Adipose tissue (tissue), 3 donors: Measurements from ENCODE around the gene ARL15. TPM values are rescaled to one million over a fixed set of nuclear protein-coding genes. Genes with fewer than 3 reads are reported as not detected.
"Not testable (repeated sequence)": the region's sequence is repeated elsewhere in the genome, so short reads cannot be mapped to it uniquely, and the experiment has no call there.

Experiments used
- H3K27ac ChIP-seq: one replicate; pipeline ENCODE4 v1.5.1; 2013; ENCODE audit warnings: low read depth, low read length
- WGBS, 3 donors: extraction: QIAGEN DNeasy Blood & Tissue Kit; methylation state at CpG; one replicate each; pipeline ENCODE4 v1.1.7; 2013; 5-methylcytosine and 5-hydroxymethylcytosine counted together
- polyA plus RNA-seq, 3 donors: library from polyadenylated mRNA; stranded (reverse); fragments of 200-250 nt; gene quantifications; one replicate each; pipeline ENCODE4 v1.2.3, GENCODE V29; 2013
- donor health status: healthy with polysubstance abuse.
- donor health status: Bipolar disorder and iron deficiency.
- donor health status: healthy.

The ARL15 gene
- polyA plus RNA-seq, 3 donors: 5.1 to 29.2 (median 15.2) TPM

DNA sequence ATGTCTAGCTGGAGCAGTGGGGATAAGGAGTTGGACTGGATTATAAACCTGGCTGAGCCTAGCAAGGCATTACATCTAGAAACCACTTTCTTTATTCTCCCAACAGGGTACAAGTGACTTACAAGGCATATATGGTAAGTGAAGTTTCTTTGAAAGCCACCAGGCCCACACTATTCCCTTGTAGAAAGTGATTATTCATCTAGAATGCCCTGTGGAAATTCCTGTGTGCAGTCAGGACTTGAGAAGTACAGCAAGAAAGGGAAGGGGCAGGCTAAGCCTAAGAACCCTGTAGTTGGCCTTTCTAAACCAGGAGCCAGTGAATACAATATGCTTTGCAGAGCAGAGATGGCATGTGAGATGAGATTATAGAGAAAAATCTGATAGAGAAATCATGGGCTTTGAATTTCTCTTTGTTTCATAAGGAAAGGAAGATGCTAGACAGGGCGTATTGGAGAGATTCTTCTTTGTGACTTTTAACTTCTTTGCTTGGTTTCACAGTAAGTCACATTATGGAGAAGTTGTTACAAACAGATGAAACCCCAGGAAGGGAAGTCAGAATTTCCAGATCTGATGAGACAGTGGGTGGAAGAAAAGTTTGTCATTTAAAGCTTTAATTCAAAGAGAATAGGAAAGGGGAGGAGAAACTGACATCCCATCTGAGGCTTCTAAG, 428.2 kb downstream of the ARL15 start:
- H3K27ac ChIP-seq: no peak overlapping the region
- 70 to 87% (median 78%) methylated on average over 1 of the region's 1 CpG for WGBS, 3 donors

DNA sequence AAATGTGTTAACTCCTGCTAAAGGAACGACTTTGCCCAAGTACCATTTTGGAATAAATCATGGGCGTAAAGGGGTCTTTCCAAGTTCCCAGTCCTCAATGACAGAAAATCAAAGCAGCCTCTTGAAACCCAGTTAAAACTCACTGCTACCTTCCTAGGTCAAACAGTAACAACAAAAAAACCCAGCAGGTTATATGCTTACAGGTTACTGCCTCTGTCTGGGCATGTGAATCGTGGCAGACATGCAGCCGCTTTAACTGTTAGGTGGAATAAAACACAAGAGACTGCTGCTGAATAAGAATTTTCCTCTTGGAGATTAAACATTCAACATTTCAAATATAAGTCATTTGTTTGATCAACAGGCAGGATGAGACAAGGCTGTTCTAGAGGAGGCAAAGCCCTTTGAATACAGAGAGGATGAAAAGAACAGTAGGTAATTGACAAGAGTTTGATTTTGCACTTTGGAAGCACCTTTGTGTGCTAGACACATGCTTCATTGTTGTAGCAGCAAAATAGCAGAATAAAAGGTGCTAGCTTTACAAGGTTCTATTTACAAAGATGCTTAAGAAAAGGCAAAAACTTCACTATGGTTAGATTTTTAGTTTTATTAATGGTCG, 430.6 kb downstream of the ARL15 start:
- WGBS, 3 donors: 90 to 96% (median 94%) methylated on average over 5 of the region's 5 CpGs
- no peak overlapping the region for H3K27ac ChIP-seq

DNA sequence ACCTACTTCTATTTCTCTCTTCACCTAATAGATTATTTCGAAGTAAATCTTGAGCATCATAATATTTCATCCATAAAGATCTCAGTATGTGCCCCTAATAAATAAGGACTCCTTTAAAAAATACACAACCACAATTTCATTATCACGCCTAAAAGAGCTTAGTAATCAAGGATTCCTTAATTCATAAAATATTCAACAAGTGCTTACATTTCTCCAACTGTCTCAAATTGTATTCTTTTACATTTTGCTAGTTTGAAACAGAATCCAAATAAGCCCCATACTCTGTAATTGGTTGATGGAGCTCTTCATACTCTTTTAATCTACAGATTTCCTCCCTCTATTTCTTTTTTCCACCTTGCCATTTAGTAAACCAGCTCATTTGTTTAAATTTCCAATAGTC, 432.4 kb downstream of the ARL15 start:
- WGBS, 3 donors: 91 to 95% (median 95%) methylated on average over 2 of the region's 2 CpGs
- H3K27ac ChIP-seq: no peak overlapping the region

DNA sequence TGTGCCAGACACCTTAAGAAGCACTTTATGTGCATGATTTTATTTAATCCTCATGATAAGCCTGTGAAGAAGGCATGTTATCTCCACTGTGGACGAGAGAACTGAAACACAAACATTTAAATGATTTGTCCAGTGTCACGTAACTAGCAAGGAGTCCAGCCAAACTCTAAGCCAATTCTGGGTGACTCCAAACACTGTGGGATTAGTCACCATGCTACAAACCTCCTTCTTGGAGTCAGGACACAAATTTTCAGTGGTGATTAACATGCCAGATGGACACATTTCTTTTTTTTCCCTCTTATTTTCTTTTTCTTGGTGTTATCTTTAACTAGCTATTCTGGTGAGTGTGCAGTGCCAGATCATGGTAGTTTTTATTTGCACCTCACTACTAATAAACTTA, 433.1 kb downstream of the ARL15 start:
- WGBS, 3 donors: 42 to 51% (median 51%) methylated on average over 2 of the region's 2 CpGs
- H3K27ac ChIP-seq: no peak overlapping the region

DNA sequence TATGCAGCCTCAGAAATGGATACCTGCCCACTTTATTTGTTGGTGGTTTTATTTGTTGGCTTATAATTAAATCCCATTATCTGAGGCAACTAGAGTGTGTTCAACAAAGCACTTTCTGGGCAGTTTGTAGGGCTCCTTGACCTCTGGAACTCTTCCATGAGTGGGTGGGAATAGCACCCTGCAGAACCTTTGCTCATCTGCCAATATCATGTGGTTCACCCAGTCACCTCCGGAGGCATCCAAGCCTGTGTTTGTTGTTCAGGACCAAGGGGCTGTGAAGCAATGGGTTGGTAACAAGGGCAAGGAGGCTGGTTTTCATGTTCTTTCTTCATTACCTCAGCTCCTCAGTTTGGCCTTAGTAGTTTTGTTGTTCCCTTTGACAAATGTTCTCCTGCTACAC, 436.0 kb downstream of the ARL15 start:
- H3K27ac ChIP-seq: no peak overlapping the region
- 76 to 87% (median 83%) methylated on average over 1 of the region's 1 CpG for WGBS, 3 donors

DNA sequence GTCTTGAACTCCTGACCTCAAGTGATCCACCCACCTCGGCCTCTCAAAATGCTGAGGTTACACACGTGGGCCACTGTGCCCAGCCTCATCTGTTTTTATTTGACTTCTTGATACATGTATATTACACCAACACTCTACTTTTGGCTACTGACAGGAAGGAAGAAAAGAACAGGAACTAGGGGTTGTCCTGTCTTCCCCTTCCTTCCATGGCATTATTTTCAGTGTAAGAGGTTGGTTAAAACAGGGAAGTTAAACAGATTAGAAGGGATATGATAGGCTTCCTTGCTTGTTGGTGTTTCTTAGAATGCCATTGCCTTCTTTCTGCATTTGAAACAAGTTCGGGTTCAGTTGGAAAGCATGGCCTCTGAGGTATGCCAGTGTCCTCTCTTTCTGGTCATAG, 437.1 kb downstream of the ARL15 start:
- WGBS, 3 donors: 79 to 82% (median 79%) methylated on average over 3 of the region's 3 CpGs
- H3K27ac ChIP-seq: no peak overlapping the region

DNA sequence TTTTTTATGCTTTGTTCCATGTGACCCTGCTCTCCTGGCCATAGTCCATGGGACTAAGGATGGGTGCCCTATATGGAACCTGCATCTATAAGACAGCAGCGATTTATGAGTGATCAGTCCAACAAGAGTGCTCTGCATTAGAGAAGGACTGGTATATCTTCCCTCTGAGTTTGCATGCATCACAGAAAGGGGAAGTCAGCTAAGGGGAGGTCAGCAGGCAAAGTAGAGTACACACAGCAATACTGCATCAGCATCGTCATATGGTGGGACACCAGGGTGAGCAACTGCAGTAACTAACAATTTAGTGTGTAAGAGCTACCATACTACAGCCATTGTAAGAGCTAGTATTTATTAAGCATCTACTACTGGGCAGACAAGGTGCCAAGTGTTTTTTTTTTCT, 438.6 kb downstream of the ARL15 start:
- WGBS, 3 donors: 79 to 91% (median 86%) methylated on average over 2 of the region's 2 CpGs
- H3K27ac ChIP-seq: no peak overlapping the region

DNA sequence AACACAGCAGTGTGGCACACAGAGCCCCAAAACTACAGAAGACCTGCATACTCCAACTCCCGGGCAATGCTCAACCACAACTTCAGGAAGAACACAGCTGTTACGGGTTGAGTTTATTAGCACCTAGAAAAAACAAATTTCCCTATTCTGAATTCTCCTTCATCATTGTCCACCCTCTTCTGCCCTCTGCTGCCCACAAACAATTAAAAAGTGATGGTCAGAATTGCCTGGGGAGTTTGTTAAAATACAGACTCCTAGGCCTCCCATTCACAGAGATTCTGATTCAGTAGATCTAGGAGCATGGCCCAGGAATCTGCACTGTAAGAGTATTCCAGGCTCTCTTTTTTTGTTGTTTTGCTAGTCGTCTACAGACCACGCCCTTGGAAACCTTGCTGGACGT, 439.3 kb downstream of the ARL15 start:
- WGBS, 3 donors: 63 to 74% (median 66%) methylated on average over 5 of the region's 5 CpGs
- no peak overlapping the region for H3K27ac ChIP-seq

DNA sequence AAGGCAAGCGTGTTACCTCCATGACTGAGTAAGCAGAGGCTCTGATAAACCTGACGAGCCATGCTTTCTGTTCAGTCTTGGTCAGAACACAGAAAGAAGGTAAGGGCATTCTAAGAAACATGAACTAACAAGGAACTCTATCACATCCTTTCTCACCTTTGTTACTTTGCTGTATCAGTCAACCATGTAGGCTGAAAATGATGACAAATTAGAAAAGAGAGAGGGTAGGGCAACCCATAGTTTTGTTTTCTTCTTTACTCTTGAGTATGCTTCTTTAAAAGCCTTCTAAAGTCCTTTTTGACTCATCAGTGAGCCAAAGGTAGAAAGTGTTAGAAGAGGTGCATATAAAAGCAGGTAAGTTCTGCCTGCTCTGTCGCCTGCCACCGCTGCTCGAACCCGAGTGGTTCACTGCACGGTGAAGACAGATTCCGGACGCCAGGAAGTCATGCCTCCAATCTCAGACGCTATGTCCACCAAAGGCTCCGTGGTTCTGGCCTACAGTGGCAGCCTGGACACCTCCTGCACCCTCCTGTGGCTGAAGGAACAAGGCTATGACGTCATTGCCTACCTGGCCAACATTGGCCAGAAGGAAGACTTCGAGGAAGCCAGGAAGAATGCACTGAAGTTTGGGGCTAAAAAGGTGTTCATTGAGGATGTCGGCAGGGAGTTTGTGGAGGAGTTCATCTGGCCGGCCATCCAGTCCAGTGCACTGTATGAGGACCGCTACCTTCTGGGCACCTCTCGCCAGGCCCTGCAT, 451.5 kb downstream of the ARL15 start:
- WGBS, 3 donors: 86 to 92% (median 90%) methylated on average over 17 of the region's 17 CpGs
- no peak overlapping the region for H3K27ac ChIP-seq

DNA sequence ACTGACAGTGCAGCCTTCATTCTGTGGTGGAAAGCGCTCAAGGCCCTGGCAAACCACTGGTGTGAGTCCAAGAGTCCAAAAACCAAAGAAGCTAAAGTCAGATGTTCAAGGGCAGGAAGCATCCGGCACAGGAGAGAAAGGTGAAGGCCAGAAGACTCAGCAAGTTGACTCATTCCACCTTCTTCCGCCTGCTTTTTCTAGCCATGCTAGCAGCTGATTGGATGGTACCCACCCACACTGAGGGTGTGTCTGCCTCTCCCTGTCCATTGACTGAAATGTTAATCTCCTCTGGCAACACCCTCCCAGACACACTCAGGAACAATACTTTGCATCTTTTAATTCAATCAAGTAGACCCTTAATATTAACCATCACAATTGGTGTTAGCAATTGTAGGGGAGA, 453.9 kb downstream of the ARL15 start:
- no peak overlapping the region for H3K27ac ChIP-seq
- WGBS, 3 donors: 73 to 100% (median 87%) methylated on average over 3 of the region's 3 CpGs

DNA sequence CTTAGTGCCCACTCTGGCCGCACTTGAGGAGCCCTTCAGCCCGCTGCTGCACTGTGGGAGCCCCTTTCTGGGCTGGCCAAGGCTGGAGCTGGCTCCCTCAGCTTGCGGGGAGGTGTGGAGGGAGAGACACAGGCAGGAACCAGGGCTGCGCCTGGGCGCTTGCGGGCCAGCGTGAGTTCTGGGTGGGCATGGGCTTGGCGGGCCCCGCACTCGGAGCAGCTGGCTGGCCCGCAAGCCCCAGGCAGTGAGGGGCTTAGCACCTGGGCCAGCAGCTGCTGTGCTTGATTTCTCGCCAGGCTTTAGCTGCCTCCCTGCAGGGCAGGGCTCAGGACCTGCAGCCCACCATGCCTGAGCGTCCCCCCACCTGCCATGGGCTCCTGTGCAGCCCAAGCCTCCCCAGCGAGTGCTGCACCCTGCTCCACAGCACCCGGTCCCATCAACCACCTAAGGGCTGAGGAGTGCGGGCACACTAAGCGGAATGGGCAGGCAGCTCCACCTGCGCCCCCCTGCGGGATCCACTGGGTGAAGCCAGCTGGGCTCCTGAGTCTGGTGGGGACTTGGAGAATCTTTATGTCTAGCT, 473.4 kb downstream of the ARL15 start:
- 91 to 96% (median 94%) methylated on average over 14 to 19 of the region's 19 CpGs for WGBS, 3 donors
- H3K27ac ChIP-seq: not testable (repeated sequence)

DNA sequence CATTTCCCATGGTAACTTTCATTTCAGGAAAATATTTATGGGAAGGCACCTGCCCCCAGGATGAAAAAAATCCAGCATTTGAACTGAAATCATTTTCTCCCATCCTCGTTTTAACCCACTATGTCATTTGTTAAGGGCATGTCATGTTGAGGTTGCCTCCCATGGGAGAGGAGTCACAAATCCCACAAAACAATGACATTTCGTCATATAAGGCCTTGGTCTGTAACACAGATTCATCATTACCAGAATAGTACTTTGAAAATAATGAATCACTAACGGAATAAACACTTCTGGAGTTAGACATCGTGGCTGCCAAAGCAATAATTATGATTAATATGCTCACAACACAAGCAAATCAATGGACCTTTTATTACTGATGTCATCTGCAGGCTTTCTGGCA, 475.9 kb downstream of the ARL15 start:
- H3K27ac ChIP-seq: no peak overlapping the region
- 43 to 71% (median 63%) methylated on average over 4 of the region's 4 CpGs for WGBS, 3 donors

Other genes with a start within 250 kb of the ARL15 start
- 1 to 10 TPM in 1 of 3 donors, under 1 TPM in 2; 0.17 to 1.3 (median 0.45) TPM for gene HSPB3, start 145.1 kb upstream of the ARL15 start, polyA plus RNA-seq
- gene SNX18, start 207.2 kb upstream of the ARL15 start, polyA plus RNA-seq: 10 to 100 TPM in 2 of 3 donors, 1 to 10 TPM in 1; 4.2 to 15.9 (median 11.2) TPM